ENCODE measurements around the gene COL24A1.

GRCh38 chr1:85689775-85690404 lies 466.7 kb downstream of the COL24A1 start:
- TF ChIP-seq POLR2AphosphoS5 (IDR thresholded peaks at IDR 0.05; ENCODE audit: borderline replicate concordance, low read depth, low read length) (no peak), FOXP2 (optimal IDR thresholded peaks at IDR 0.05; ENCODE audit: control extremely low read depth, extremely low read length, insufficient read depth) (no peak), EZH2 (IDR thresholded peaks at IDR 0.05) (no peak)
